ENCODE measurements around the gene MNDA.
"Not testable (repeated sequence)": the region's sequence is repeated elsewhere in the genome, so short reads cannot be mapped to it uniquely, and the experiment has no call there.

DNA sequence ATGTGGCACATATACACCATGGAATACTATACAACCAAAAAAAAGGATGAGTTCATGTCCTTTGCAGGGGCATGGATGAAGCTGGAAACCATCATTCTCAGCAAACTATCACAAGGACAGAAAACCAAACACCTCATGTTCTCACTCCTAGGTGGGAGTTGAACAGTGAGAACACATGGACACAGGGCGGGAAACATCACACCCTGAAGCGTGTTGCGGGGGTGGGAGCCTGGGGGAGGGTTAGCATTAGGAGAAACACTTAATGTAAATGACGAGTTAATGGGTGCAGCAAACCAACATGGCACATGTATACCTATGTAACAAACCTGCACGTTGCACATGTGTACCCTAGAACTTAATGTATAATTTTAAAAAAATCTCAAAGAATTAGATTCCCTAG is 39.3 kb downstream of the MNDA start:
- not testable (repeated sequence) for TF ChIP-seq CTCF (conservative IDR thresholded peaks at IDR 0.05 in 1 of 2, IDR thresholded peaks at IDR 0.05 in 1 of 2; ENCODE audit: extremely low read depth in 1 of 2, insufficient read depth in 1 of 2, low read depth in 1 of 2, low read length in 2 of 2); EZH2 (IDR thresholded peaks at IDR 0.05; ENCODE audit: borderline replicate concordance, low read length)
